Neuron (in vitro differentiated cells): ENCODE results near the gene NCF1.
"Not testable (repeated sequence)": the region's sequence is repeated elsewhere in the genome, so short reads cannot be mapped to it uniquely, and the experiment has no call there.

ENCODE experiments used
- H2AFZ ChIP-seq: one replicate; pipeline ENCODE4 v1.6.1; 2013; ENCODE audit warnings: low read depth, mild to moderate bottlenecking, inconsistent platforms, low read length, moderate library complexity
- H3K27me3 ChIP-seq: one replicate; pipeline ENCODE4 v1.6.1; 2013; ENCODE audit warnings: low read length; ENCODE audit not compliant: insufficient read depth
- H3K36me3 ChIP-seq: one replicate; pipeline ENCODE4 v1.6.1; 2013; ENCODE audit warnings: low read length; ENCODE audit not compliant: insufficient read depth
- H3K4me1 ChIP-seq: one replicate; pipeline ENCODE4 v1.6.1; 2013; ENCODE audit warnings: low read length; ENCODE audit not compliant: insufficient read depth
- H3K4me3 ChIP-seq: 2 replicates; pipeline ENCODE4 v1.5.1; 2013; ENCODE audit warnings: mild to moderate bottlenecking, low read length, moderate library complexity
- H3K9me3 ChIP-seq: one replicate; pipeline ENCODE4 v1.6.1; 2013; ENCODE audit warnings: low read length

NCF1 gene

DNA sequence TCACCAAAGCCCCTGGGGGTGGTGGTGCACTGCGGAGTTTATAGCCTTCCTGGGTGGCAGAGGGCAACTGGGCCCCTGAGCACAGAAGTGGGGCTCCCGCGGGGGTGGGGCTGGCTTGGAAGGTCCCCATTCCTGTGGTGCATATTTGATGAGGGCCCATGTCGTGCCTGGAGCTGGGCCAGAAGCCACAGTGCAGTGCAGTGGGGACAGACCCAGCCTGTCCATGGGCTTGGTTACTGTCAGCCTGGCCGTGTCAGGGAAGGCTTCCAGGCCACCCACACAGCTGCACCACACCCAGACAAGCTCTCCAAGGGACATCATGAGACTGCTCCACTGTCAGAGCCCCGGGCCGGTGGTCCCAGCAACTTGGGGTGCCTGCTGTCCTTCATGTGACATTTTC lies 7.3 kb upstream of the NCF1 start:
- H3K9me3 ChIP-seq, H3K4me1 ChIP-seq, H2AFZ ChIP-seq, H3K36me3 ChIP-seq, H3K27me3 ChIP-seq, H3K4me3 ChIP-seq: not testable (repeated sequence)

GRCh38 chr7:74766991-74767390 lies 6.8 kb upstream of the NCF1 start:
- not testable (repeated sequence) for H2AFZ ChIP-seq, H3K9me3 ChIP-seq, H3K4me3 ChIP-seq, H3K4me1 ChIP-seq, H3K36me3 ChIP-seq, H3K27me3 ChIP-seq

DNA sequence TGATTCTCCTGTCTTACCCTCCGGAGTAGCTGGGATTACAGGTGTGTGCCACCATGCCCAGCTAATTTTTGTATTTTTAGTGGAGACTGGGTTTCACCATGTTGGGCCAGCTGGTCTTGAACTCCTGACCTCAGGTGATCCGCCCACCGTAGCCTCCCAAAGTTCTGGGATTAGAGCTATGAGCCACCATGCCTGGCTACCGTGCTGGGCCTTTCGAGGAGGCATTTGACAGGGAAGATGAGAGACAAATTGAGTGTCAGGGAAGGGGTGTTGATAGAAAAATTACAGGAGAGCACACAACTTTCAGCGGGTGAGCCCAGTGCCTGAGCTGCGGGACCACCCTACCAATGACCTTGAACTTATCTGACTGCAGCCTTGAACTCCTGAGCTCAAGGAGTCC lies 3.7 kb upstream of the NCF1 start:
- H3K36me3 ChIP-seq, H3K27me3 ChIP-seq, H3K4me3 ChIP-seq, H2AFZ ChIP-seq, H3K4me1 ChIP-seq, H3K9me3 ChIP-seq: not testable (repeated sequence)

DNA sequence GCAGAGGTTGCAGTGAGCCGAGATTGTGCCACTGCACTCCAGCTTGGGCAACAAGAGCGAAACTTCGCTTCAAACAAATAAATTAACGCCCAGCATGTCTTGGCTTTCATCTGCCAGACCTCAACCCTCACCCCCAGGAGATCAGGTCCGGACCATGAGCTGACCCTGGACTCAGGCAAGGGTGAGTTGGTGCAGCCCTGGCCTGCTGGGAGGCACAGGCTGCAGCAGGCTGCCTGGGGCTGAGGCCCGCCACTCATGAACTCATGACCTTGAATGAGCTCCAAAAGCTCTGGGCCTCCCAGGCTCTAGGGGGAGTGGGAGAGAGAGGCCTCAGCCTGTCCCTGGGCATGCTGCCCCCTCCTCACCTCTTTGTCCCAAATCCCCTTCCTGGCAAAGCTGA lies 1.7 kb upstream of the NCF1 start:
- not testable (repeated sequence) for H3K36me3 ChIP-seq, H2AFZ ChIP-seq, H3K9me3 ChIP-seq, H3K4me1 ChIP-seq, H3K27me3 ChIP-seq, H3K4me3 ChIP-seq

- not testable (repeated sequence) for H3K36me3 ChIP-seq, H3K9me3 ChIP-seq, H3K4me3 ChIP-seq, H3K4me1 ChIP-seq, H3K27me3 ChIP-seq, H2AFZ ChIP-seq
These were observed 1.3 kb downstream of the NCF1 start for GRCh38 chr7:74775111-74775510.

- H3K4me1 ChIP-seq, H3K9me3 ChIP-seq, H3K27me3 ChIP-seq, H2AFZ ChIP-seq, H3K4me3 ChIP-seq, H3K36me3 ChIP-seq: not testable (repeated sequence)
These were observed 5.2 kb downstream of the NCF1 start for GRCh38 chr7:74779053-74779452.

GRCh38 chr7:74781746-74782145 lies 7.9 kb downstream of the NCF1 start:
- H3K9me3 ChIP-seq, H3K4me1 ChIP-seq, H3K27me3 ChIP-seq, H3K36me3 ChIP-seq, H2AFZ ChIP-seq, H3K4me3 ChIP-seq: not testable (repeated sequence)

DNA sequence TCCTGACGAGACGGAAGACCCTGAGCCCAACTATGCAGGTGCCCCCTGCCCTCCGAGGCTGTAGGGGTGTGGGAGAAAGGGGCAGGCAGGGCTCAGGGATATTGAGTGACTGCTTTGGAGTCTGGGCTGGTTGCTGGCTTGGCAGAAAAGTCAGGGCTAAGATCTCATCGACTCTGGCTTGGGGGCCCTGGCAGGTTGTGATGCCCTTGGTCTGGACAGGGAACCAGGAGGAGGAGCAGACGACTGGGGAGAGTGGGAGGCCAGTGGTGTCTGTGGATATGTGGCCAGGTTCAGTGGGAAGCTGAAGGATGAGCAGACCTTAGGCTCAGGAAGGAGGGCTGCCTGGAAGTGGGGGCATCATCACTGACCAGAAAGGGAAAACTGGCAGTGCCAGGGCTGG lies 9.8 kb downstream of the NCF1 start:
- H3K4me3 ChIP-seq, H3K9me3 ChIP-seq, H2AFZ ChIP-seq, H3K27me3 ChIP-seq, H3K4me1 ChIP-seq, H3K36me3 ChIP-seq: not testable (repeated sequence)

GRCh38 chr7:74788369-74789150 lies 14.7 kb downstream of the NCF1 start:
- H3K4me1 ChIP-seq, H2AFZ ChIP-seq, H3K9me3 ChIP-seq, H3K27me3 ChIP-seq, H3K36me3 ChIP-seq: not testable (repeated sequence)
- H3K4me3 ChIP-seq: peak overlapping the region; percentile 27

DNA sequence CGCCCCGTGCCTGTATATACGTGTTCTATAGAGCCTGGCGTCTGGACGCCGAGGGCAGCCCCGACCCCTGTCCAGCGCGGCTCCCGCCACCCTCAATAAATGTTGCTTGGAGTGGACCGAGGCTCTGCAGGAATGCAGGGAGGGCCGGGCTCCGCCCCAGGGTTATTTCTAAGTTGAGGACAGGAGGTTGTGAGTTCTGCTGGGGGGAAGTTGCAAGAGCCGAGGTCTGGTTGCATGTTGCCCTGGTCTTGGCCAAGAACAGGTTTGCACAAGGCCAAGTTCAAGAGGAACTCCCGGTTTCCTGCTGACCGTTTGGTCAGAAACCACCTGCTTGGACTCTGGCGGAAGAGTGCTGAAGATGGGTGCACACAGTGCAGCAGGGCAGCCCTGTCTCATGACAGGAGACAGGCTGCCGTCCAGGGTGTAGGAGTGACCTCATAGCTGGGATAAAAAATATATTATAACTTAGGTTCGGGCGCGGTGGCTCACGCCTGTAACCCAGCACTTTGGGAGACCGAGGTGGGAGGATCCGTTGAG lies 15.5 kb downstream of the NCF1 start:
- not testable (repeated sequence) for H3K27me3 ChIP-seq, H3K36me3 ChIP-seq, H3K4me3 ChIP-seq, H3K4me1 ChIP-seq, H2AFZ ChIP-seq, H3K9me3 ChIP-seq

GRCh38 chr7:74797848-74798622 lies 24.2 kb downstream of the NCF1 start:
- not testable (repeated sequence) for H3K4me3 ChIP-seq, H3K27me3 ChIP-seq, H3K4me1 ChIP-seq, H3K9me3 ChIP-seq, H2AFZ ChIP-seq, H3K36me3 ChIP-seq

DNA sequence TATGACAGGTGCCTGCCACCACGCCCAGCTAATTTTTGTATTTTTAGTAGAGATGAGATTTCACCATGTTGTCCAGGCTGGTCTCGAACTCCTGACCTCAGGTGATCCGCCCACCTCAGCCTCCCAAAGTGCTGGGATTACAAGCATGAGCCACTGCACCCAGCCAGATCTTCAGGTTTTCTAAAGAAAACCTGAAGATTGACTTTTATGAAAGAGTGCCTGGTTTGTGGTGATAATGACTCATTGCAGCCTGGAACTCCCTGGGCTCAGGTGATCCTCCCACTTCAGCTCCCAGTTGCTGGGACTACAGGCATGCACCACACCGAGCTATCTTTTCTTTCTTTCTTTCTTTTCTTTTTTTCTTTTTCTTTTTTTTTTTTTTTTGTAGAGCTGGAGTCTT lies 24.8 kb downstream of the NCF1 start:
- not testable (repeated sequence) for H3K9me3 ChIP-seq, H3K4me1 ChIP-seq, H2AFZ ChIP-seq, H3K4me3 ChIP-seq, H3K27me3 ChIP-seq, H3K36me3 ChIP-seq

- H3K27me3 ChIP-seq, H3K4me3 ChIP-seq, H3K9me3 ChIP-seq, H2AFZ ChIP-seq, H3K4me1 ChIP-seq, H3K36me3 ChIP-seq: not testable (repeated sequence)
These were observed 42.1 kb downstream of the NCF1 start for GRCh38 chr7:74815882-74816281.
